Bronchial epithelial cell (primary cell): ENCODE measurements around the gene ESPN. TPM values are rescaled to one million over a fixed set of nuclear protein-coding genes. Genes with fewer than 3 reads are reported as not detected.
"Not testable (repeated sequence)": the region's sequence is repeated elsewhere in the genome, so short reads cannot be mapped to it uniquely, and the experiment has no call there.

ENCODE experiments used
- DNase-seq: peaks from one replicate; pipeline ENCODE4 v3.0.0-alpha.2; 2010; ENCODE audit warnings: low read depth
- FAIRE-seq: peaks from 2 replicates; lab custom pipeline; 2011; peaks lifted over from hg19 to GRCh38; lab: Jason Lieb, UNC
- H3K27me3 ChIP-seq: 2 replicates; pipeline ENCODE4 v1.5.1; 2011; ENCODE audit warnings: low read length; ENCODE audit not compliant: control insufficient read depth, insufficient read depth
- H3K36me3 ChIP-seq: 2 replicates; pipeline ENCODE4 v1.5.1; 2011; ENCODE audit warnings: low read length; ENCODE audit not compliant: control insufficient read depth, insufficient read depth
- H3K4me3 ChIP-seq: 2 replicates; pipeline ENCODE4 v1.5.1; 2011; ENCODE audit warnings: mild to moderate bottlenecking, low read depth, low read length, control low read depth
- total RNA-seq: library from RNA; depleted of rRNA; stranded (reverse); fragments of >200 nt; gene quantifications from 2 replicates; pipeline ENCODE4 v1.2.1, GENCODE V29; 2014
- TF ChIP-seq, protein P1 (sequence below): IDR thresholded peaks from 2 replicates; pipeline ENCODE4 v1.5.1; 2011; ENCODE audit warnings: mild to moderate bottlenecking, moderate library complexity, low read length, control low read depth, inconsistent platforms; ENCODE audit not compliant: insufficient read depth, severe bottlenecking

The ESPN gene
- total RNA-seq, 1 donor from 2014 or later = 4.5 TPM

DNA sequence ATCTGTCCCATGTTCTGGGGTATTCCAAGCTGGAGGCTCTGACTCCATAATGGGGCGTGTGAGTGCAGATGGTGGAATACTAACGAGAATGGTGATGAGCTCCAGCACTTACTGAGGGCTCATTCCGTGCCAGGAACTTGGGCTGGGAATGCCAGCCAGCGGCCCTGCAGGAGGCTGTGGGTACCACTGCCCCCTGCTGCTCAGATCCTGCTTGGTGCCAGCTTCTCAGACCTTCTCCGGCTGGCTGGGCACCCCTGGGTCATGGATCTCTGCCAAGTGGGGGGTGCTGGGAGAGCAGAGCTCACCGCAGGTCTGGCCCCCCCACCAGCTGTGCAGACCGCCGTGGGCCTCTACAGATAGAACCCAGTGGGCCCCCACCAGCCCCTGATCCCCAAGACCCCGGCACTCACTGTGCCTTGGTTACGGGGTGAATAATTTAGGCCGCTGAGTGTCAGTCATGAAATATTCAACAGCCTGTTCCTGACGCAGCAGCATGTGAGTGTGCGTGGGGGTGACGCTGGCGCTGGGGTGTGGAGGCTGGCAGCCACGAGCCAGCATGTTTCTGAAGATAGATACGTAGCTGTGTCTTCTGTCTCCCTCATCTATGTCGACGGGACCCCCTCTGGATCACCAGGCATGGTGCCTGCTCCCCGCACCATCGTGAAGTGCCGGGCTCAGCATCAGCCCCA, 12.6 kb downstream of the ESPN start:
- TF ChIP-seq, protein P1, sequence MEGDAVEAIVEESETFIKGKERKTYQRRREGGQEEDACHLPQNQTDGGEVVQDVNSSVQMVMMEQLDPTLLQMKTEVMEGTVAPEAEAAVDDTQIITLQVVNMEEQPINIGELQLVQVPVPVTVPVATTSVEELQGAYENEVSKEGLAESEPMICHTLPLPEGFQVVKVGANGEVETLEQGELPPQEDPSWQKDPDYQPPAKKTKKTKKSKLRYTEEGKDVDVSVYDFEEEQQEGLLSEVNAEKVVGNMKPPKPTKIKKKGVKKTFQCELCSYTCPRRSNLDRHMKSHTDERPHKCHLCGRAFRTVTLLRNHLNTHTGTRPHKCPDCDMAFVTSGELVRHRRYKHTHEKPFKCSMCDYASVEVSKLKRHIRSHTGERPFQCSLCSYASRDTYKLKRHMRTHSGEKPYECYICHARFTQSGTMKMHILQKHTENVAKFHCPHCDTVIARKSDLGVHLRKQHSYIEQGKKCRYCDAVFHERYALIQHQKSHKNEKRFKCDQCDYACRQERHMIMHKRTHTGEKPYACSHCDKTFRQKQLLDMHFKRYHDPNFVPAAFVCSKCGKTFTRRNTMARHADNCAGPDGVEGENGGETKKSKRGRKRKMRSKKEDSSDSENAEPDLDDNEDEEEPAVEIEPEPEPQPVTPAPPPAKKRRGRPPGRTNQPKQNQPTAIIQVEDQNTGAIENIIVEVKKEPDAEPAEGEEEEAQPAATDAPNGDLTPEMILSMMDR = peak; percentile 56

DNA sequence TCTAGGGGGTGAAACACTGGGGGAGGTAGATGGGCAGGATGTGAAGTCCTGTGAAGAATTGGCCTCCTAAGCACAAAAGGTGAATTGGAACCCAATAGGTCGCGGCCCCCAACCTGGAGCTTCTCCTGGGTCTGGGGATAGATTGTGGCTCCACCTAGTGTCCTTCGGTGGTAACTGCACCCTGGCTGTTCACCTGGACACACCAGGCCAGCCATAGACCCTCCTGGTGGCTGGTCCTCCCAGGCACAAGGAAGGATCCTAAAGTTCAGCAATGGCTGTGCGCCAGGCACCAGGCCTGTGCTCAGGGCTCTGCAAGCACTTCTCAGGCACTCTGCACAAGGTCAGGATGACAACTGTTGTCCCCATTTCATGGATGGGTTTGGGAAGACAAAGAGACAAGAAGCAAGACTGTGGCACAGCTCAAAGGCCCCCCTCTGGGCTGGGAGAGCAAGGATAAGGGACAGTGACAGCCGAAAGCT, 13.5 kb downstream of the ESPN start:
- Histone ChIP-seq H3K27me3 (no peaks in the 10 kb centered on the region), H3K4me3 (no peak overlapping the region), H3K36me3 (no peaks in the 10 kb centered on the region)
- DNase-seq (peak; percentile 61), FAIRE-seq (no peak)
- TF ChIP-seq, protein P1 = peak; percentile 93

More for the DNA sequence above, 12.6 kb downstream of the ESPN start:
- not testable (repeated sequence) for H3K36me3 ChIP-seq, H3K4me3 ChIP-seq, H3K27me3 ChIP-seq, FAIRE-seq, DNase-seq

DNA sequence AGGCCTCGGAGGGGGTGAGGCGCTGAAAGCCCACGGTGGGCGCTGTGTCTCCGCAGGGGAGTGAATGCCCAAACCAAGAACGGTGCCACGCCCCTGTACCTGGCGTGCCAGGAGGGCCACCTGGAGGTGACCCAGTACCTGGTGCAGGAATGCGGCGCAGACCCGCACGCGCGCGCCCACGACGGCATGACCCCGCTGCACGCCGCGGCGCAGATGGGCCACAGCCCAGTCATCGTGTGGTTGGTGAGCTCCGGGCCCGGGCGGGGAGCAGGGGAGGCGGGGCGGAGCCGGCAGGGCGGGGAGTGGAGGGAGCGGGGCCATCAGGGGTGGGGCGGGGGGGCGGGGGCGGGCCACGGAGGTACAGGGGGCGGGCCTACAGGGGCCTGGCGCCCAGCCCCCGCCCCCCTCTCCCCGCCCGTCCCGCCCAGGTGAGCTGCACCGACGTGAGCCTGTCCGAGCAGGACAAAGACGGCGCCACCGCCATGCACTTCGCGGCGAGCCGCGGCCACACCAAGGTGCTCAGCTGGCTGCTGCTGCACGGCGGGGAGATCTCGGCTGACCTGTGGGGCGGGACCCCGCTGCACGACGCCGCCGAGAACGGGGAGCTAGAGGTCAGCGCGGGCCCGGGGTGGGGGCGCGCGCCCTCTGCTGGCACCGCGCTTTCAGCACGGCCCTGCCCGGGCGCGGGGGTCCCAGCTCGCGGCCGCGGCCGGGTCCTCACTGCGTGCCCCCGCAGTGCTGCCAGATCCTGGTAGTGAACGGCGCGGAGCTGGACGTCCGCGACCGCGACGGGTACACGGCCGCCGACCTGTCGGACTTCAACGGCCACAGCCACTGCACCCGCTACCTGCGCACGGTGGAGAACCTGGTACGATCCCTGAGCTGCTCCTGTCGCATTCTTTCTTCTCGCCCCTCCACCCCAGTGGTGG, 15.9 kb downstream of the ESPN start:
- no peak for DNase-seq
- Histone ChIP-seq H3K27me3 (no peaks in the 10 kb centered on the region), H3K36me3 (no peaks in the 10 kb centered on the region), H3K4me3 (no peak overlapping the region)
- no peak for FAIRE-seq
- TF ChIP-seq, protein P1 = peak; percentile 36

GRCh38 chr1:6441586-6441985, 17.0 kb downstream of the ESPN start:
- Histone ChIP-seq H3K27me3 (no peaks in the 10 kb centered on the region), H3K4me3 (no peak overlapping the region), H3K36me3 (no peaks in the 10 kb centered on the region)
- no peak for FAIRE-seq
- no peak for DNase-seq
- TF ChIP-seq, protein P1 = no peak

DNA sequence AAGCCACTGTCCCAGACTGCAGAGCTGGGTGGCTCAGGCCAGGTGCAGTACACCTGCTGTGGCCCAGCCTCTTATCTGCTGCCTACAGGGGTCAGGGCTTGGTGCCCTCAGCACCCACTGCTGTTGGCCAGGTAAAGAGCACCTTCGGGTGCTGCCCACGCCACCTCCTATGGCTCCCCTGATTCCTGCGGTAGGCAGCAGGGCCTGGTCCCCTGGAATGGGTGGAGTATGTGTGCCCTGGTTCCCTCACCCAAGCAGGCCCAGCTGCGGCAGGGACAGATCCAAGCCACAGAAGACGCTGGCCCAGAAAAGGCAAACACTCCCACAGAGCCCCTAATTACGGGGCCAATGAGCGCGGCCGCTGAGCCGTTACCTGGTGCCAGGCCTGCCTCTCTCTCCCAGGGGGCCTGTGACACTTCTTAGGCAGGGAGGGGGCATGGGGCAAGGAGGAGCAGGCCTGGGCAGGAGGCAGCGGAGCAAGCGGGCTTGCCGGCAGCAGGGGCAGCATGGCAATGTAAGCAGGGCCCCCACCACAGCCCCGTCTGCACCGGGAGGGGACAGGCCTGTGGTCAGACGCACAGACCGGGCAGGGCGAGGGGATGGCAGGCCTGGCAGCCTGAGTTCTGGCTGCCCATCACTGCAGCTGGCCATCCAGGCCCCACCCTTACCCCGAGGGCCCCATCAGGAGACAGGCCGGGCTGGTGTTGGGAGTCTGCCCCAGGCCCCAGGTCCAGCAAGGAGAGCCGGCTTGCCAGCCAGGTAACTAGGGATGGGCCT, 19.0 kb downstream of the ESPN start:
- peaks cover 5% of the 10 kb centered on the region for H3K27me3 ChIP-seq
- peak; percentile 88 for FAIRE-seq

More for the DNA sequence above, 19.0 kb downstream of the ESPN start:
- DNase-seq = no peak
- Histone ChIP-seq H3K36me3 (no peaks in the 10 kb centered on the region), H3K4me3 (no peak overlapping the region)
- TF ChIP-seq, protein P1 = no peak
